Heart right ventricle (tissue), 16 donors: ENCODE results near the gene CDKN2A. TPM values are rescaled to one million over a fixed set of nuclear protein-coding genes. Genes with fewer than 3 reads are reported as not detected.

Experiments used
- ATAC-seq, 8 donors: fragments of 200-7000 bp; cut with Tn5 transposase; one replicate each; pipeline ENCODE4 v1.9.1; 2020; ENCODE audit warnings: mild to moderate bottlenecking in 8 of 8, moderate library complexity in 8 of 8, moderate number of reproducible peaks in 1 of 8
- DNase-seq, 2 donors: peaks; one replicate each; pipeline ENCODE4 v3.0.0-alpha.2; 2020
- H3K27ac ChIP-seq, 10 donors: fragments of 200-600 bp; sonication (generic) in 2 of 10; one replicate each; pipeline versions ENCODE4 v1.5.0 to v1.8.0; 2020 to 2022; ENCODE audit warnings: mild to moderate bottlenecking in 3 of 10
- H3K27me3 ChIP-seq, 7 donors: fragments of 200-600 bp; one replicate each; pipeline ENCODE4 v1.8.0; 2021 to 2022; ENCODE audit warnings: mild to moderate bottlenecking in 2 of 7
- H3K36me3 ChIP-seq, 9 donors: fragments of 200-600 bp; sonication (generic) in 1 of 9; one replicate each; pipeline versions ENCODE4 v1.5.0 to v1.8.0; 2020 to 2022; ENCODE audit warnings: mild to moderate bottlenecking in 2 of 9
- H3K4me1 ChIP-seq, 9 donors: fragments of 200-600 bp; sonication (generic) in 1 of 9; one replicate each; pipeline versions ENCODE4 v1.5.0 to v1.8.0; 2020 to 2022; ENCODE audit warnings: mild to moderate bottlenecking in 4 of 9
- H3K4me3 ChIP-seq, 10 donors: fragments of 200-600 bp; sonication (generic) in 2 of 10; one replicate each; pipeline versions ENCODE4 v1.5.0 to v1.8.0; 2020 to 2022; ENCODE audit warnings: mild to moderate bottlenecking in 7 of 10, moderate library complexity in 2 of 10
- H3K9me3 ChIP-seq, 11 donors: fragments of 200-600 bp in 10 of 11; sonication (generic) in 2 of 11; one replicate each; pipeline versions ENCODE4 v1.5.0 to v1.8.0; 2013 to 2022; ENCODE audit warnings: mild to moderate bottlenecking in 2 of 11, control low read depth in 1 of 11, moderate library complexity in 1 of 11
- WGBS, 2 donors: extraction: QIAGEN DNeasy Blood & Tissue Kit; methylation state at CpG; one replicate each; pipeline ENCODE4 v1.1.7; 2013; ENCODE audit warnings: inconsistent platforms in 1 of 2; 5-methylcytosine and 5-hydroxymethylcytosine counted together
- intact Hi-C, 10 donors: fragments of 100-400 bp; cut with DNase I; formaldehyde crosslinking; loops; one replicate each; pipeline versions ENCODE4 v1.11.1 to v1.14.2; 2022
- polyA plus RNA-seq, 2 donors: library from polyadenylated mRNA; stranded (reverse); fragments of 200-250 nt; gene quantifications; one replicate each; pipeline ENCODE4 v1.2.3, GENCODE V29; 2013
- total RNA-seq, 10 donors: library from RNA; stranded (reverse); fragmentation: NEBNext Ultra II Directional in 3 of 10; extraction: Animal tissue kit (Norgen Biotek cat#: 25700) in 3 of 10; gene quantifications; one replicate each; pipeline versions ENCODE4 v1.2.1 to v1.2.4, GENCODE V29; 2021 to 2023
- TF ChIP-seq, protein P1 (sequence below), 9 donors: fragments of 200-600 bp; sonication (generic) in 2 of 9; IDR thresholded peaks; one replicate each; pipeline versions ENCODE4 v1.5.0 to v1.8.0; 2021 to 2022; ENCODE audit warnings: antibody characterized with exemption in 9 of 9, mild to moderate bottlenecking in 5 of 9, moderate library complexity in 1 of 9
- donor health status: Arrhythmogenic right ventricular cardiomyopathy.
- donor health status: ischemic (EF 13 %, LVEDD 7.1; RV severe dilation, severe dysfunction).
- donor health status: healthy with polysubstance abuse.
- donor health status: DM: no; HTN: yes; CAD: no.
- donor health status: DM: no; HTN: no; CAD: no.
- donor health status: ischemic (EF 25% LVEDD 6.9; RV normal size, moderate dysfunction).
- donor health status: ischemic (EF 25% LVEDD 5.7; RV mildly dilated, moderate dysfunction).
- donor health status: healthy.
- donor health status: DM: yes; HTN: yes; CAD: no.
- donor health status: Ischemic cardiomyopathy.
- donor health status: ischemic (EF 35%, LVEDD 5.7; RV mildly dilated, moderate dysfunction).
- donor health status: nonischemic (EF 11% LVEDD 7.7; RV severe dilation, severe dysfunction).
- donor health status: DM: yes; HTN: yes; CAD: no.
- donor health status: PGD.
- donor health status: ischemic (EF 29% LVEDD 5.4; RV normal size, mild dysfunction).
- donor health status: nonischemic (EF 23%, LVEDD 6.1; RV moderate dilation, normal function).

CDKN2A gene
- total and polyA plus RNA-seq, 12 donors: 0.03 to 1.9 (median 0.48) TPM; not detected in 5

DNA sequence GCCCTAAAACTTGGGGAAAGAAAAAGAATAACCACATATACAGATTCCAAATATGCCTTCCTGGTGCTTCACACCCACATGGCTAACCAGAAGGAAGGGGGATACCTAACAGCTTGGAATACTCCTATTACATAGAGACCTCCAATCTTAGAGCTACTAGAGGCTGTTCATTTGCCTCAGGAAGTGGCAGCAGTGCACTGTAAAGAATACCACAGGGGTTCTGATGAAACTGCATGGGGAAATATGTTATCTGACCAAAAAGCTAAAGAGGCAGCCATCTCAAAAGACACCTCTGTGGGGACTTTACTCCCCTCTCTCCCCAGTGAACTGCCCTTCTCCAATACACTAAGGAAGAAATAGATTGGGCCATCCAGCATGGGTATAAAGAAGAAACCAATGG is 66.4 kb downstream of the CDKN2A start:
- no peaks in the 10 kb centered on the region for H3K9me3 ChIP-seq
- no peak overlapping the region for H3K27ac ChIP-seq
- TF ChIP-seq, protein P1, sequence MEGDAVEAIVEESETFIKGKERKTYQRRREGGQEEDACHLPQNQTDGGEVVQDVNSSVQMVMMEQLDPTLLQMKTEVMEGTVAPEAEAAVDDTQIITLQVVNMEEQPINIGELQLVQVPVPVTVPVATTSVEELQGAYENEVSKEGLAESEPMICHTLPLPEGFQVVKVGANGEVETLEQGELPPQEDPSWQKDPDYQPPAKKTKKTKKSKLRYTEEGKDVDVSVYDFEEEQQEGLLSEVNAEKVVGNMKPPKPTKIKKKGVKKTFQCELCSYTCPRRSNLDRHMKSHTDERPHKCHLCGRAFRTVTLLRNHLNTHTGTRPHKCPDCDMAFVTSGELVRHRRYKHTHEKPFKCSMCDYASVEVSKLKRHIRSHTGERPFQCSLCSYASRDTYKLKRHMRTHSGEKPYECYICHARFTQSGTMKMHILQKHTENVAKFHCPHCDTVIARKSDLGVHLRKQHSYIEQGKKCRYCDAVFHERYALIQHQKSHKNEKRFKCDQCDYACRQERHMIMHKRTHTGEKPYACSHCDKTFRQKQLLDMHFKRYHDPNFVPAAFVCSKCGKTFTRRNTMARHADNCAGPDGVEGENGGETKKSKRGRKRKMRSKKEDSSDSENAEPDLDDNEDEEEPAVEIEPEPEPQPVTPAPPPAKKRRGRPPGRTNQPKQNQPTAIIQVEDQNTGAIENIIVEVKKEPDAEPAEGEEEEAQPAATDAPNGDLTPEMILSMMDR (IDR thresholded peaks at IDR 0.05): no peak
- DNase-seq (no peak), ATAC-seq (no peak)
- H3K4me3 ChIP-seq: no peak overlapping the region
- H3K4me1 ChIP-seq: no peaks in the 10 kb centered on the region
- H3K36me3 ChIP-seq: peaks cover 0 to 17% (median 0%) of the 10 kb centered on the region in 9 donors
- intact Hi-C loops: no loop called here
- H3K27me3 ChIP-seq: no peaks in the 10 kb centered on the region

GRCh38 chr9:21923694-21924093 is 70.5 kb downstream of the CDKN2A start:
- WGBS, 2 donors: 95% methylated on average over 1 of the region's 1 CpG
- intact Hi-C loops: no loop called here
- DNase-seq (no peak), ATAC-seq (no peak)
- peaks cover 0 to 19% (median 0%) of the 10 kb centered on the region in 9 donors for H3K4me1 ChIP-seq
- no peaks in the 10 kb centered on the region for H3K36me3 ChIP-seq
- H3K9me3 ChIP-seq: no peaks in the 10 kb centered on the region
- H3K27me3 ChIP-seq: no peaks in the 10 kb centered on the region
- H3K27ac ChIP-seq: no peak overlapping the region
- TF ChIP-seq, protein P1 (IDR thresholded peaks at IDR 0.05): no peak
- no peak overlapping the region for H3K4me3 ChIP-seq

DNA sequence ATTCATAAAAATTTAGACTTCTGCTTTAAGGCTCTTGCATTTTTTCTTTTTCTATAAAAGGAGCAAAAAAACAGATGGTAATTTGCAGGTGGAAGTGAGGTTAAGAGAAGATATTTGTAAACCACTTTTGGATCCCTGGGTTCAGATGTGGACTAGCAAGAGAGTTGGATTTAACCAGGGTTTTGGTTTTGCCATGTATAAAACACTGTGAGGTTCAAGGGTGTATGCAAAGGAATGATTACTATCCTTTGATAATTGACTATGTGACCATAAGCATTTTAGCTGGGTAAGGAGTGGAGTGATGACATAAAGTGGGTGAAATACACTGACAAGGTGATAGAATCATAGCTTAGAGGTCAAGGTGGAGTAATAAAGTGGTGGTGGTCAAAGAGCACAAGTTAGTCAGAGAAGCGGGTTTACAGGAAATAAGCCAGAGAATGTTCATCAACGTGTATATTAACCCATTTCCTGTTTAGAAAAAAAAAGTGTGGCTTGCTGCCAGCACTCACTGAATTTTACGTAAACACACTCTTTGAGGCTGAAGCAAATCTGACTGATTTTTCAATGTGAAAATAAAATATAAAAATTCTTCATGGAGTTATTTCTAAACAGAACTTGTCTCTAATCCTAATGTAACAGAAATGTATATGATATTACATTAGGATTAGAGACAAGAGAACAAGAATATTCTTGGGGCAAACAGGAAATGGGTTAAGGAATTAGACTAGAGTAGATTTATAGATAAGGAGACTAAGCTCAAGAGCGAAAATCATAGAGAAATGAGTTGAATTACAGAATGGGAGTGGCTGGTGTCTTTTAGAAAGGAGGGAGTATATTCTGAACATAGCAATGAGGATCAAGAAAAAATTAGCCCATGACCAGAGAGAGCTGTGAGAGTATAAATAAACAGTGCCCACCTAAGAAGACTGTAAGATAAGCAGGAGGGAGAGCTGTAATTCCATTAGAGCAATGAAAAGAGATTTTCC is 74.5 kb downstream of the CDKN2A start:
- Histone ChIP-seq H3K4me1 (peaks cover 0 to 19% (median 0%) of the 10 kb centered on the region in 9 donors), H3K27ac (peak overlapping the region in 1 of 10 donors; percentile 51), H3K4me3 (no peak overlapping the region), H3K9me3 (peaks cover 0 to 8% (median 0%) of the 10 kb centered on the region in 11 donors), H3K27me3 (no peaks in the 10 kb centered on the region), H3K36me3 (no peaks in the 10 kb centered on the region)
- intact Hi-C loops: no loop called here
- DNase-seq (no peak), ATAC-seq (no peak)
- TF ChIP-seq, protein P1 (IDR thresholded peaks at IDR 0.05): no peak
- 31 to 42% methylated on average over 4 of the region's 4 CpGs for WGBS, 2 donors

Other genes with a start within 250 kb of the CDKN2A start
- gene MTAP, start 191.8 kb downstream of the CDKN2A start, total RNA-seq: 10 to 100 TPM; 14.7 to 26.2 (median 21.4) TPM
- gene MTAP, start 191.8 kb downstream of the CDKN2A start, polyA plus RNA-seq: 1 to 10 TPM; 4.9 to 8.3 TPM
- gene CDKN2B-AS1, start 399 bp upstream of the CDKN2A start, total RNA-seq: under 1 TPM in 3 of 10 donors, not detected in 7; 0.14 to 0.45 (median 0.30) TPM
- not detected for gene CDKN2B-AS1, start 399 bp upstream of the CDKN2A start, polyA plus RNA-seq
- 1 to 10 TPM; 1.3 to 5.2 (median 2.2) TPM for gene CDKN2B, start 14.9 kb upstream of the CDKN2A start, total RNA-seq
- gene CDKN2B, start 14.9 kb upstream of the CDKN2A start, polyA plus RNA-seq: 1 to 10 TPM; 1.1 to 1.4 TPM